Spinal cord (tissue), 10 donors: Measurements from ENCODE around the gene RNASE8. TPM values are rescaled to one million over a fixed set of nuclear protein-coding genes. Genes with fewer than 3 reads are reported as not detected.
A peak's percentile ranks its signal among the peaks of the same experiment; 100 is the strongest.

Source experiments
- DNase-seq, 6 donors: peaks; one replicate each; pipeline versions ENCODE4 v3.0.0 to v3.0.0-alpha.2; 2013 to 2015; ENCODE audit warnings: low spot score in 6 of 6, low read depth in 4 of 6
- H3K27ac ChIP-seq: one replicate; pipeline ENCODE4 v1.5.1; 2013; ENCODE audit warnings: low read depth, low read length, control low read depth
- H3K27me3 ChIP-seq: one replicate; pipeline ENCODE4 v1.6.1; 2013; ENCODE audit warnings: low read length; ENCODE audit not compliant: control insufficient read depth, insufficient read depth
- H3K36me3 ChIP-seq: one replicate; pipeline ENCODE4 v1.6.1; 2013; ENCODE audit warnings: low read length; ENCODE audit not compliant: control insufficient read depth, insufficient read depth
- H3K4me1 ChIP-seq: one replicate; pipeline ENCODE4 v1.6.1; 2013; ENCODE audit warnings: low read length; ENCODE audit not compliant: control insufficient read depth, insufficient read depth
- H3K4me3 ChIP-seq: one replicate; pipeline ENCODE4 v1.5.1; 2013; ENCODE audit warnings: low read depth, low read length, control low read depth
- H3K9me3 ChIP-seq: one replicate; pipeline ENCODE4 v1.6.1; 2013; ENCODE audit warnings: low read length; ENCODE audit not compliant: control insufficient read depth, insufficient read depth
- WGBS: methylation state at CpG from one replicate; pipeline ENCODE4 v1.1.5; 2013; ENCODE audit warnings: missing lambda C conversion rate; ENCODE audit not compliant: insufficient coverage; 5-methylcytosine and 5-hydroxymethylcytosine counted together
- polyA plus RNA-seq, 2 donors: library from polyadenylated mRNA; unstranded; fragments of 120-200 nt; gene quantifications; one replicate each; pipeline ENCODE4 v1.2.1, GENCODE V29; 2013; ENCODE audit not compliant: insufficient read length in 2 of 2
- total RNA-seq, 2 donors: library from RNA; depleted of rRNA in 1 of 2; stranded (reverse); fragments of 120-200 nt in 1 of 2; fragments of >200 nt in 1 of 2; gene quantifications; one replicate each; pipeline versions ENCODE4 v1.2.3 to v1.2.4, GENCODE V29; 2013 to 2014
- donor health status: healthy.

Gene RNASE8
- total and polyA plus RNA-seq, 4 donors: not detected

GRCh38 chr14:21090194-21090939 lies 32.7 kb downstream of the RNASE8 start:
- Histone ChIP-seq H3K9me3 (no peaks in the 10 kb centered on the region), H3K4me1 (peaks cover 42% of the 10 kb centered on the region), H3K27me3 (no peaks in the 10 kb centered on the region), H3K36me3 (peaks cover 61% of the 10 kb centered on the region), H3K4me3 (no peak overlapping the region), H3K27ac (no peak overlapping the region)
- 87% methylated on average over 38 of the region's 45 CpGs for WGBS
- no peak for DNase-seq

- no peaks in the 10 kb centered on the region for H3K9me3 ChIP-seq
- peaks cover 54% of the 10 kb centered on the region for H3K36me3 ChIP-seq
- H3K27ac ChIP-seq: no peak overlapping the region
- 92% methylated on average over 34 of the region's 45 CpGs for WGBS
- H3K27me3 ChIP-seq: no peaks in the 10 kb centered on the region
- no peak for DNase-seq
- H3K4me3 ChIP-seq: no peak overlapping the region
- H3K4me1 ChIP-seq: peaks cover 42% of the 10 kb centered on the region
Observed at GRCh38 chr14:21090940-21091663, 33.5 kb downstream of the RNASE8 start.

GRCh38 chr14:21091821-21092272 lies 34.2 kb downstream of the RNASE8 start:
- peaks cover 41% of the 10 kb centered on the region for H3K4me1 ChIP-seq
- peaks cover 51% of the 10 kb centered on the region for H3K36me3 ChIP-seq
- no peaks in the 10 kb centered on the region for H3K9me3 ChIP-seq
- no peaks in the 10 kb centered on the region for H3K27me3 ChIP-seq
- no peak for DNase-seq
- H3K4me3 ChIP-seq: no peak overlapping the region
- H3K27ac ChIP-seq: no peak overlapping the region
- 92% methylated on average over 41 of the region's 42 CpGs for WGBS

- WGBS: 53% methylated on average over 59 of the region's 59 CpGs
- H3K4me3 ChIP-seq: no peak overlapping the region
- peaks cover 41% of the 10 kb centered on the region for H3K4me1 ChIP-seq
- H3K36me3 ChIP-seq: peaks cover 46% of the 10 kb centered on the region
- no peaks in the 10 kb centered on the region for H3K27me3 ChIP-seq
- no peak overlapping the region for H3K27ac ChIP-seq
- no peaks in the 10 kb centered on the region for H3K9me3 ChIP-seq
- DNase-seq: peak in 2 of 6 donors; percentile 69 to 83
Observed at GRCh38 chr14:21092273-21093011, 34.8 kb downstream of the RNASE8 start.

GRCh38 chr14:21093018-21093417 lies 35.4 kb downstream of the RNASE8 start:
- peaks cover 46% of the 10 kb centered on the region for H3K36me3 ChIP-seq
- no peaks in the 10 kb centered on the region for H3K27me3 ChIP-seq
- no peaks in the 10 kb centered on the region for H3K9me3 ChIP-seq
- H3K4me3 ChIP-seq: no peak overlapping the region
- H3K4me1 ChIP-seq: peaks cover 38% of the 10 kb centered on the region
- peak overlapping the region; percentile 86 for H3K27ac ChIP-seq
- WGBS: 66% methylated on average over 36 of the region's 36 CpGs
- DNase-seq: no peak

- 16% methylated on average over 5 of the region's 7 CpGs for WGBS
- DNase-seq: peak in 2 of 6 donors; percentile 93
- peak overlapping the region; percentile 4 for H3K4me3 ChIP-seq
- H3K27me3 ChIP-seq: no peaks in the 10 kb centered on the region
- peaks cover 37% of the 10 kb centered on the region for H3K4me1 ChIP-seq
- no peaks in the 10 kb centered on the region for H3K9me3 ChIP-seq
- H3K36me3 ChIP-seq: peaks cover 38% of the 10 kb centered on the region
- H3K27ac ChIP-seq: peak overlapping the region; percentile 86
Observed at GRCh38 chr14:21093769-21094681, 36.4 kb downstream of the RNASE8 start.

GRCh38 chr14:21095430-21096205 lies 38.0 kb downstream of the RNASE8 start:
- Histone ChIP-seq H3K4me3 (no peak overlapping the region), H3K27me3 (no peaks in the 10 kb centered on the region), H3K9me3 (no peaks in the 10 kb centered on the region), H3K4me1 (peaks cover 48% of the 10 kb centered on the region), H3K36me3 (peaks cover 28% of the 10 kb centered on the region), H3K27ac (peak overlapping the region; percentile 10)
- 28% methylated on average over 2 of the region's 6 CpGs for WGBS
- DNase-seq: peak in 1 of 6 donors; percentile 71

- no peaks in the 10 kb centered on the region for H3K9me3 ChIP-seq
- H3K27ac ChIP-seq: peak overlapping the region; percentile 91
- no peak overlapping the region for H3K4me3 ChIP-seq
- H3K27me3 ChIP-seq: no peaks in the 10 kb centered on the region
- H3K36me3 ChIP-seq: peaks cover 20% of the 10 kb centered on the region
- no peak for DNase-seq
- no CpG with 5 or more reads among the region's 3 CpGs for WGBS
- peaks cover 45% of the 10 kb centered on the region for H3K4me1 ChIP-seq
Observed at GRCh38 chr14:21096438-21096837, 38.8 kb downstream of the RNASE8 start.
